ENCODE measurements around the gene NYAP2. TPM values are rescaled to one million over a fixed set of nuclear protein-coding genes. Genes with fewer than 3 reads are reported as not detected.

NYAP2 gene
- total and polyA plus RNA-seq, 10 of the 15 experiments (the other 5 are each of a cell fraction or from before 2014, with no cell fraction given): 0.03 TPM; not detected in 9

- no peak for TF ChIP-seq BCL3 (IDR thresholded peaks at IDR 0.05; ENCODE audit: borderline replicate concordance, insufficient read depth, low read depth, low read length, poor library complexity, severe bottlenecking)
These were observed 66.3 kb downstream of the NYAP2 start (continued) for GRCh38 chr2:225465827-225466226.

GRCh38 chr2:225466891-225467604 lies 67.5 kb downstream of the NYAP2 start:
- POLR2A ChIA-PET: no interaction called here
- DNase-seq (ENCODE audit: low read depth, low spot score): no peak
- no peak overlapping the region for H3K4me3 ChIP-seq
- no peaks in the 10 kb centered on the region for H3K36me3 ChIP-seq (ENCODE audit: control insufficient read depth in 2 of 2, insufficient read depth in 2 of 2, low read length in 1 of 2)
- RAD21 ChIA-PET (ENCODE audit: unreplicated experiment): no interaction called here
- CTCF ChIA-PET: no interaction called here
- H3K9me3 ChIP-seq (replicated peaks; ENCODE audit: control insufficient read depth, insufficient read depth, low read length): no peaks in the 10 kb centered on the region
- TF ChIP-seq FOXM1 (IDR thresholded peaks at IDR 0.05; ENCODE audit: low read depth, low read length) (no peak), MTA3 (IDR thresholded peaks at IDR 0.05; ENCODE audit: borderline replicate concordance, low read length) (no peak), RUNX3 (IDR thresholded peaks at IDR 0.05; ENCODE audit: low read length) (no peak), CEBPB (IDR thresholded peaks at IDR 0.05; ENCODE audit: borderline replicate concordance in 1 of 2, low read depth in 2 of 2, low read length in 2 of 2) (no peak), CBX5 (IDR thresholded peaks at IDR 0.05; ENCODE audit: low read depth) (no peak), IRF5 (IDR thresholded peaks at IDR 0.05; ENCODE audit: borderline replicate concordance) (no peak), EZH2 (IDR thresholded peaks at IDR 0.05; ENCODE audit: borderline replicate concordance, control insufficient read depth, low read depth, low read length) (no peak), E2F4 (IDR thresholded peaks at IDR 0.05; ENCODE audit: low read depth, low read length) (no peak), YY1 (IDR thresholded peaks at IDR 0.05; ENCODE audit: low read depth, low read length) (no peak), CHD4 (IDR thresholded peaks at IDR 0.05) (no peak), SREBF2 (IDR thresholded peaks at IDR 0.05; ENCODE audit: low read length) (no peak)
- 62% methylated on average over 9 of the region's 9 CpGs for WGBS (ENCODE audit: insufficient coverage, insufficient replicate concordance, low lambda C conversion rate, missing lambda C conversion rate)
- no peaks in the 10 kb centered on the region for H3K4me1 ChIP-seq (ENCODE audit: control insufficient read depth, insufficient read depth, low read length)
- H2AFZ ChIP-seq (ENCODE audit: control insufficient read depth, low read depth, low read length): no peak overlapping the region
- no peak overlapping the region for H3K9ac ChIP-seq (ENCODE audit: control insufficient read depth, insufficient read depth, low read length)
- H3K27ac ChIP-seq (ENCODE audit: control insufficient read depth, insufficient read depth): no peak overlapping the region
- in situ Hi-C loops (cut with MboI): no loop called here
- no peaks in the 10 kb centered on the region for H3K27me3 ChIP-seq (replicated peaks in 1 of 2; ENCODE audit: control insufficient read depth in 2 of 2, insufficient read depth in 2 of 2, low read length in 1 of 2)
- no peaks in the 10 kb centered on the region for H4K20me1 ChIP-seq (ENCODE audit: control insufficient read depth, insufficient read depth)
- no TSS peak for BruUV-seq (replicated peaks)
- H3K4me2 ChIP-seq (ENCODE audit: control insufficient read depth, insufficient read depth): no peak overlapping the region
- ATAC-seq: no peak
- intact Hi-C loops (cut with micrococcal nuclease; ENCODE audit: unreplicated experiment): no loop called here
- no peaks in the 10 kb centered on the region for H3K79me2 ChIP-seq (ENCODE audit: control insufficient read depth, insufficient read depth, low read length)
- FAIRE-seq: no peak
- SMC1A ChIA-PET (ENCODE audit: uncharacterized antibody, unreplicated experiment): no interaction called here

All from GM12878 (cell line).